HepG2 (cell line): ENCODE data around the gene TRAPPC4. TPM values are rescaled to one million over a fixed set of nuclear protein-coding genes. Genes with fewer than 3 reads are reported as not detected.

Experiments used
- ATAC-seq: fragments of 200-7000 bp; cut with Tn5 transposase; 3 replicates; pipeline ENCODE4 v1.9.1; 2020; ENCODE audit warnings: mild to moderate bottlenecking, moderate library complexity
- BruUV-seq: library from RNA; stranded (reverse); fragments of 400-500 nt; replicated peaks from 2 replicates; lab custom pipeline; 2021; lab: Mats Ljungman, UMichigan
- CTCF ChIA-PET: fragments of 300-600 bp; formaldehyde crosslinking; extraction: SDS; loops from one replicate; lab custom pipeline; 2021; ENCODE audit warnings: low total read pairs, inconsistent platforms, low intra/inter-chr PET ratio; lab: Yijun Ruan, JAX
- POLR2A ChIA-PET: fragments of 350-600 bp; sonication (Branson Sonifier 250); formaldehyde crosslinking; loops from one replicate; lab custom pipeline; 2020; ENCODE audit warnings: antibody characterized with exemption, inconsistent platforms; lab: Yijun Ruan, JAX
- DNase-seq: peaks from one replicate; pipeline ENCODE4 v3.0.0-alpha.2; 2015; ENCODE audit warnings: low spot score
- FAIRE-seq: peaks from 3 replicates; lab custom pipeline; 2011; peaks lifted over from hg19 to GRCh38; lab: Jason Lieb, UNC
- H2AFZ ChIP-seq: one replicate; pipeline ENCODE4 v1.6.1; 2011; ENCODE audit warnings: low read length, inconsistent platforms
- H3K27ac ChIP-seq: fragments of 300-600 bp; 3 replicates; pipeline ENCODE4 v1.8.0; 2011; ENCODE audit warnings: mixed run types, mild to moderate bottlenecking, mixed read lengths, low read length, inconsistent platforms; ENCODE audit not compliant: insufficient read depth; ENCODE audit errors: extremely low read length
- H3K27me3 ChIP-seq, 2 experiments: fragments of 200-600 bp in 1 of 2; 2 replicates in 1 of 2; 3 replicates in 1 of 2; pipeline versions ENCODE4 v1.6.0 to v1.8.0; 2011; ENCODE audit warnings: low read length in 2 of 2, mild to moderate bottlenecking in 2 of 2, moderate library complexity in 2 of 2, inconsistent platforms in 1 of 2; ENCODE audit not compliant: insufficient read depth in 2 of 2, control insufficient read depth in 1 of 2
- H3K36me3 ChIP-seq, 2 experiments: fragments of 200-600 bp in 1 of 2; replicated peaks in 1 of 2; 2 replicates in 1 of 2; 3 replicates in 1 of 2; pipeline versions ENCODE4 v1.5.1 to v1.8.0; 2011; ENCODE audit warnings: low read length in 2 of 2, inconsistent platforms in 1 of 2; ENCODE audit not compliant: insufficient read depth in 2 of 2, control insufficient read depth in 1 of 2
- H3K4me1 ChIP-seq: 2 replicates; pipeline ENCODE4 v1.5.1; 2012; ENCODE audit warnings: low read length, inconsistent platforms; ENCODE audit not compliant: insufficient read depth
- H3K4me2 ChIP-seq: 2 replicates; pipeline ENCODE4 v1.6.0; 2011; ENCODE audit warnings: low read depth, low read length, inconsistent platforms
- H3K4me3 ChIP-seq, 3 experiments: fragments of 200-600 bp in 1 of 3; sonication (generic), shearing (Covaris generic) in 1 of 3; replicated peaks in 1 of 3; 2 replicates each; pipeline ENCODE4 v1.5.1; 2011 to 2016; ENCODE audit warnings: low read length in 3 of 3, inconsistent platforms in 2 of 3, low read depth in 2 of 3, mild to moderate bottlenecking in 2 of 3, control low read depth in 1 of 3, mixed read lengths in 1 of 3; ENCODE audit not compliant: insufficient read depth in 1 of 3
- H3K79me2 ChIP-seq: one replicate; pipeline ENCODE4 v1.6.1; 2011; ENCODE audit warnings: low read length, inconsistent platforms; ENCODE audit not compliant: insufficient read depth
- H3K9ac ChIP-seq: 2 replicates; pipeline ENCODE4 v1.6.0; 2011; ENCODE audit warnings: mild to moderate bottlenecking, low read depth, low read length, inconsistent platforms; ENCODE audit not compliant: insufficient read depth
- H3K9me3 ChIP-seq: 2 replicates; pipeline ENCODE4 v1.5.1; 2012; ENCODE audit warnings: mild to moderate bottlenecking, low read length
- H4K20me1 ChIP-seq: 2 replicates; pipeline ENCODE4 v1.6.0; 2011; ENCODE audit warnings: inconsistent platforms, mild to moderate bottlenecking, low read length, moderate library complexity; ENCODE audit not compliant: insufficient read depth
- HOXA5 ChIP-seq: sonication (generic); formaldehyde crosslinking; IDR thresholded peaks from 2 replicates; pipeline ENCODE4 v1.4.0; 2020; ENCODE audit warnings: missing genetic modification reagents
- MAF1 ChIP-seq: sonication (generic); formaldehyde crosslinking; IDR thresholded peaks from 2 replicates; pipeline ENCODE4 v1.5.0; 2020; ENCODE audit warnings: missing genetic modification reagents, borderline replicate concordance
- RFXAP ChIP-seq: sonication (generic); formaldehyde crosslinking; IDR thresholded peaks from 2 replicates; pipeline ENCODE4 v1.4.0; 2020; ENCODE audit warnings: missing genetic modification reagents, borderline replicate concordance
- TSC22D2 ChIP-seq: sonication (generic); formaldehyde crosslinking; IDR thresholded peaks from 2 replicates; pipeline ENCODE4 v1.5.1; 2020; ENCODE audit warnings: missing genetic modification reagents, mild to moderate bottlenecking, borderline replicate concordance
- ZBTB37 ChIP-seq: sonication (generic); formaldehyde crosslinking; IDR thresholded peaks from 2 replicates; pipeline ENCODE4 v1.4.0; 2020; ENCODE audit warnings: mild to moderate bottlenecking, missing genetic modification reagents
- ZMYM4 ChIP-seq: sonication (generic); formaldehyde crosslinking; IDR thresholded peaks from 2 replicates; pipeline ENCODE4 v1.8.1; 2023; ENCODE audit warnings: mild to moderate bottlenecking, missing genetic modification reagents
- WGBS: methylation state at CpG from one replicate; pipeline ENCODE4 v1.1.6; 2017; ENCODE audit warnings: low lambda C conversion rate; 5-methylcytosine and 5-hydroxymethylcytosine counted together
- in situ Hi-C: cut with HindIII; loops from 2 replicates; pipeline ENCODE4 v1.10.0; 2017; ENCODE audit warnings: low pct_unique_long_range_greater_than_20kb; ENCODE audit not compliant: extremely low pct_ligation_motif_present
- intact Hi-C: fragments of 100-400 bp; cut with micrococcal nuclease; formaldehyde crosslinking; loops from one replicate; pipeline ENCODE4 v1.10.0; 2022; ENCODE audit not compliant: unreplicated experiment
- polyA plus RNA-seq, 8 experiments: library from polyadenylated mRNA; depleted of rRNA in 3 of 8; stranded (reverse) in 7 of 8; unstranded in 1 of 8; fragments of >200 nt; fragmentation: Illumina TruSeq in 4 of 8; extraction: Trizol in 4 of 8; gene quantifications; 2 replicates each; pipeline versions ENCODE4 v1.2.1 to v1.2.3, GENCODE V29; 2011 to 2016; ENCODE audit warnings: low read depth in 4 of 8, missing spikeins in 1 of 8, mixed read lengths in 1 of 8; ENCODE audit not compliant: insufficient read depth in 1 of 8
- total RNA-seq, 5 experiments: library from RNA; depleted of rRNA; stranded (reverse); fragments of >200 nt; fragmentation: Illumina TruSeq; extraction: Trizol; gene quantifications; 2 replicates each; pipeline ENCODE4 v1.2.3, GENCODE V29; 2016; ENCODE audit warnings: low read depth in 1 of 5
- TF ChIP-seq, protein P1 (sequence below): sonication (generic); formaldehyde crosslinking; IDR thresholded peaks from 2 replicates; pipeline ENCODE4 v1.5.1; 2020; ENCODE audit warnings: missing genetic modification reagents, mild to moderate bottlenecking, borderline replicate concordance

TRAPPC4 gene
- total and polyA plus RNA-seq, 2 of the 13 experiments (the other 11 are each of a cell fraction or from before 2014, with no cell fraction given): 97.4 to 140 TPM

DNA sequence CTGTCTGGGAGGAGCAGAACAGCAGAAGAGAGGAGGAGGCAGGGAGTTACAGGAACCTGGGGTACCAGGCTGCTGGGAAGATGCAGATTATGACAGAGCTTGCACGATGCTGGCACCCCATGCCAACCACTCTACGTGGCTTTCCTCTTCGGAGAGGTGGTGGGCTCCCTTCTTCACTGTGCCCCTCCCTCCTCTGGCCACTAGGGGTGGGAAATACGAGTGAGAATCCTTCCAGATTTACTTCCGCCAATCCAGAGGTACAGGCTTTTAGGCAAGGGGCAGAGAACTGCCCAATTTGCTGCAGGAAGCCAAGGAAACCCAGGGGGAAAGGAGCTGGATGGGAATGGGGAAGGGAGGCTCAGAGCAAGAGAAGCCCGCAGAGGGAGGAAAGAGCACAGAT, 26.1 kb downstream of the TRAPPC4 start:
- DNase-seq (no peak), FAIRE-seq (no peak), ATAC-seq (peak; percentile 26)
- Histone ChIP-seq H3K79me2 (no peaks in the 10 kb centered on the region), H4K20me1 (peaks cover 3% of the 10 kb centered on the region; the same call in 1 of the 2 replicates), H2AFZ (no peak overlapping the region), H3K36me3 (peaks cover 29 to 36% of the 10 kb centered on the region in 2 experiments), H3K27ac (no peak overlapping the region), H3K9ac (no peak overlapping the region), H3K4me2 (no peak overlapping the region), H3K27me3 (no peaks in the 10 kb centered on the region; a peak in 1 of 5 replicates), H3K4me1 (peaks cover 9% of the 10 kb centered on the region; the same call in 1 of the 2 replicates), H3K9me3 (no peaks in the 10 kb centered on the region), H3K4me3 (no peak overlapping the region)
- intact Hi-C loops: no loop called here
- 83% methylated on average over 6 of the region's 6 CpGs for WGBS
- CTCF ChIA-PET: no interaction called here
- no peak for TF ChIP-seq HOXA5 (CRISPR knock-in tag)
- no peak for TF ChIP-seq TSC22D2 (CRISPR knock-in tag)
- TF ChIP-seq MAF1 (CRISPR knock-in tag): no peak
- no peak for TF ChIP-seq ZMYM4 (CRISPR knock-in tag)
- TF ChIP-seq ZBTB37 (CRISPR knock-in tag): no peak
- no peak for TF ChIP-seq RFXAP (CRISPR knock-in tag)
- TF ChIP-seq, protein P1, sequence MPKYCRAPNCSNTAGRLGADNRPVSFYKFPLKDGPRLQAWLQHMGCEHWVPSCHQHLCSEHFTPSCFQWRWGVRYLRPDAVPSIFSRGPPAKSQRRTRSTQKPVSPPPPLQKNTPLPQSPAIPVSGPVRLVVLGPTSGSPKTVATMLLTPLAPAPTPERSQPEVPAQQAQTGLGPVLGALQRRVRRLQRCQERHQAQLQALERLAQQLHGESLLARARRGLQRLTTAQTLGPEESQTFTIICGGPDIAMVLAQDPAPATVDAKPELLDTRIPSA: no peak
- BruUV-seq: no TSS peak
- in situ Hi-C loops: no loop called here
- POLR2A ChIA-PET: interaction anchor here (1.2 to 2.4 kb wide), 2 partner anchors 23 to 26 kb away, joined by 7 to 8 read pairs; partner anchors contain the start of genes RPS25, TRAPPC4 and VPS11
